Measurements from ENCODE around the gene CHTF18.

CHTF18 gene

DNA sequence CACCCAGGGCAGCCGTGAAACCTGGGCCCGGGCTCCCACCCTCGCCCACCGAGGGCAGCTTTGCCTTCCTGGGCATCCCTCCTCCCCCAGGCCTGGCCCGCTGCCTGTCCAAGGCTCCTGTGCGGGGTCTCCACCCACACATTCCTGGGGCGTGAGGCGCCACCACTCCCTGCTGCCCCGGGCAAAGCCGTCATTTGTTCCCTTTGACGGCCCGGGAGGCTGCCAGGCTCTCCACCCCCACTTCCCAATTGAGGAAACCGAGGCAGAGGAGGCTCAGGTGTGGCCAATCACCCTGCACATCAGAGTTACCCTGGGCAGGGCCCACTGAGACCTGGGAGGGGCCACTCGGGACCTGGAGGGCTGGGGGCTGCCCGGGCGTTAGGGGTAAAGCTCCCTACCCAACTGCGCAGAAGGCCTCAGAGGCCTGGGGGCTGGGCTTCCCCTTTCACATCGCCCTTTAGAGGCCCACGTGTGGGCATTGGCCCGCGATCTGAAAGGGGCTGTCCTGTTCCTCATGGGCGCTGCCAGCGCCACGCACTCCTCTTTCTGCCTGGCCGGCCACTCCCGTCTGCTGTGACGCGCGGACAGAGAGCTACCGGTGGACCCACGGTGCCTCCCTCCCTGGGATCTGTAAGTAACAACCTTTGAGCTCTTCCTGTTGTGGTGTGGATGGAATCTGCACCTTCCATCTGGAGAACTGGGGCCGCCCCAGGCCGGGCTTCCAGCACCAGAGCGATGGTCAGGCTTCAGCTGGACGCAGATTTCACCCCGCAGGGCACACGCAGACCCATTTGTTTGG, 27.7 kb upstream of the CHTF18 start, which contains the start of gene MSLN:
MSLN (plus strand) TSS at position 190 of the 799 bp plus-strand sequence. CDS start 1,947 bp downstream, outside the sequence.
- DNase-seq (ENCODE audit: low read depth): no peak

DNA sequence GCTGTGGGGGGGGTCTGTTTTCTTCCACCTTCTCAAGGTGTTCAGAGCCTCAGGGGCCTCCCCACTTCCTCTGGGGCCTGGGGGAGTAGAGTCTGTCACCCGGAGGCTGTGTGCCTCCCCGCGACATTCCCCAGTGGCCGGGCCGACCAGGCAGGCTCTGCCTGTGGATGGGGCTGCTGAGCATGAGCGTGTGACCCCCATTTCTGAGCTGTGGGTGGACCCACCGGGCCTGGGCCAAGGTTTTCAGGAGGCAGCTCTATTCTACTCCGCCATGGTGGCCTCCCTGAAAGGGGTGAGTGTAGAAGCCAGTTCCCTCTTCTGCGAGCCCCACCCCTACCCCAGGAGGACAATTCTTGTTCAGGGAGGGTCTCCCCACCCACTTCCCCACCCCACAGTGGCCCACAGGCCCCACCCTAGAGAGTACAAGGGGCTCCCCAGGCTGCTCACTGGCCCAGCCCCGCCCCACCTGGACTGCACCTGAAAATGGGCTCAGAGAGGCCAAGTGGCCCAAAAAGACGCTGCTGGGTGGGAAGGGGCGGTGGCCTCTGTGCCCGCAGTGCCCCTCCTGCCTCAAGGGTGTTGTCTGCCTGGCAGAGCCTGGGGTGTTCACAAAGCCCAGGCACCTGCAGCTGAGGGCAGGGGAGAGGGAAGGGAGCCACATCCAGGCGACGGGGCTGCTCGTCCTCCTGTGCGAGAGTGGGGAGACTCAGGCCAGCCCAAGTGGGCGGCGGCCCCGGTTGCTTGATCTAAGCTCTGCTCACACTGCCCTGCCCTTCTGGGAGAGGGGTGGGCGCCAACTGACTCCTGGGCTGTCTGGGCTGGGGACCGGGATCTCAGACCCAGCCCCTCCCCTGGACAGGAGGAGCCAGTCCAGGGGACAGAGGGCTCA, 26.6 kb upstream of the CHTF18 start:
- no peak for DNase-seq (ENCODE audit: low read depth)

DNA sequence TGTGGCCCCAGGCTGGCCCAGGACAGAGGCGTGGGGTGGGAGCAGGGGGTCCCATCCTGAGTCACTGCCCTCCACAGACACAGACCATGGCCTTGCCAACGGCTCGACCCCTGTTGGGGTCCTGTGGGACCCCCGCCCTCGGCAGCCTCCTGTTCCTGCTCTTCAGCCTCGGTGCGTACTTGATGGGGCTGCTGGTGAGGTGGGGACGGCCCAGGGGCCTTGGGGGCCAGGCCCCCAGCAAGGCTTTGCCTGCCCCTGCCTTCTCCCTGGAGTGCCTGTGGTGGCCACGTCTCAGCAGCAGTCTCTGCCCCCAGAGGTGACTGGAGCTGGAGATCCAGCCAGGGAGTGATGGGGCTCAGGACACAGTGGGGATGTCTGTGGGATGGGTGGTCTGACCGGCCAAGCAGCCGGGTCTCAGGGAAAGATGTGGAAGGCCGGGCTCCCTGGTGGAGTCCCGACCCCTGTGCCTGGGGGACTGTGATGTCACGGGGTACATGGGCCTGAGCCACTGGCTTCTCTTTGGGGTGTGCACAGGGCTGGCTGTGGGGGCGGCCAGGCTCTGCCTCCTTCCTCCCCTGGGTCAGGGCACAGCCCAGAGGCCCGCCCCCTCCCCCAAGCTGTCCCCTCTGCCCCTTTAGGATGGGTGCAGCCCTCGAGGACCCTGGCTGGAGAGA, 25.7 kb upstream of the CHTF18 start:
- no peak for DNase-seq (ENCODE audit: low read depth)

DNA sequence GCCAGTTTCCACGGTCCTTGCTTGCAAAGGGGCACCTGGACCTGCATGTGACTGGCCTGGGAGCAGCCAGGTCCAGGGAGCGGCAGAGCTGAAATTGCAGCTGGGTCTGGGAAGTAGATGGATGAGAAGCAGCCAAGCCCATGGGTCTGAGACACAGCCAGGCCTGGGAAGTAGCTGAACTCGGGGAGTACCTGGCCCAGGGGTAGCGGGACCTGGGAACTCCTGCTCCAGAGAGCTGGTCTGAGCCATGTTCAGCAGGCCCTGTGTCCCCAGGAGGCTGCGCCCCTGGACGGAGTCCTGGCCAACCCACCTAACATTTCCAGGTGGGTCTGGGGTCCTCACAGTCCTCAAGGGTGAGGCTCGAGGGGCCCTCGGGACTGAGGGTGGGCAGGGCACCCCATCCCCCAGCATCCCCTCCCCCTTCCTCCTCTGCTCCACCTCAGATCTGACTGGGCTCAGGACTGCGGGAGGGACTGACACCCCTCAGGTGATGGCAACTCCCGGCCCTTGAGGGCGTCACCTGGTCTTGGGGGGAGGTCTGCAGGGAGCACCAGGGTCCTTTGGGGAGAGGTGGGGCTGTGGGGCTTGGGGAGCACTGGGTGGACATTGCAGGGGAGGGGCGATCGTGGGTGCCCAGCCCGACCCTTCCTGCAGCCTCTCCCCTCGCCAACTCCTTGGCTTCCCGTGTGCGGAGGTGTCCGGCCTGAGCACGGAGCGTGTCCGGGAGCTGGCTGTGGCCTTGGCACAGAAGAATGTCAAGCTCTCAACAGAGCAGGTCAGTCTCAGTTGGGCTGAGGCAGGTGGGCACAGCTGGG, 24.8 kb upstream of the CHTF18 start:
- DNase-seq (ENCODE audit: low read depth): no peak

DNA sequence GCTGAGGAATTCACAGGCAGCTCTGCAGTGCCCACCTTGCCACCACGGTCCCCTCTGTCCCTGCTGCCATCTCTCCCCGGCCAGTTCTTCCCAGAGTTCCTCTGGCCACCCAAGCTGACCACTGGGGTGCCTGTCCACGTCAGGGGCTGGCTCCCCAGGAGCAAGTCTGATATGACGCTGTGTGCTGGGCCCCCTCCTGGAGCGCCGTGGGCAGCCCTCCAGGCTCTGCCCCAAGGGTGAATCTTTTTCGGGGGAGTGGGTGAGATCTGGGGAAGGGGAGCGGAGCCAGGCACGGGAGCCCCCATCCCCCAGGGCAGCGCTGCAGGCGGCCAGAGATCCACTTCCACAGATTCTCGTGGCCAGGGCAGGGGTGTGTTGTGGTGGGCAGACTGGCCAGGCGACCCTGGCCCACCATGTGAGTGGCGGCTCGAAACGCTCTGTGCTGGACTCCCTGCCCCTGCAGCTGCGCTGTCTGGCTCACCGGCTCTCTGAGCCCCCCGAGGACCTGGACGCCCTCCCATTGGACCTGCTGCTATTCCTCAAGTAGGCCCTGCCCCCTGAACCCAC, 24.2 kb upstream of the CHTF18 start:
- DNase-seq (ENCODE audit: low read depth): no peak

DNA sequence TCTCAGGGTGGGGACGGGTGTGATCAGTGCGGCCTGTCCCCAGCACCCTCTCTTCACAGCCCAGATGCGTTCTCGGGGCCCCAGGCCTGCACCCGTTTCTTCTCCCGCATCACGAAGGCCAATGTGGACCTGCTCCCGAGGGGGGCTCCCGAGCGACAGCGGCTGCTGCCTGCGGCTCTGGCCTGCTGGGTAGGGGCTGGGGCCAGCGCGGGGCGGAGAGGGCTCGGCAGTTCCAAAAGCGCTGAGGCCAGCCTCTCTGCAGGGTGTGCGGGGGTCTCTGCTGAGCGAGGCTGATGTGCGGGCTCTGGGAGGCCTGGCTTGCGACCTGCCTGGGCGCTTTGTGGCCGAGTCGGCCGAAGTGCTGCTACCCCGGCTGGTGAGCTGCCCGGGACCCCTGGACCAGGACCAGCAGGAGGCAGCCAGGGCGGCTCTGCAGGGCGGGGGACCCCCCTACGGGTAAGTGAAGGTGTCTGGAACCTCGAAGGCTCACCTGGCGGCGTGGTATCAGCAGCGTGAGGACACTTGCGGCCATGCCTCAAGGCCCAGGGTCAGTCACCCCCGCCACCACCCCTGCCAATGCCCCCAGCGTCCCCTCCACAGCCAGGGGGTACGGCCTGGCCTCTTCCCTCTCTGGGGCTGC, 23.5 kb upstream of the CHTF18 start:
- DNase-seq (ENCODE audit: low read depth): no peak

DNA sequence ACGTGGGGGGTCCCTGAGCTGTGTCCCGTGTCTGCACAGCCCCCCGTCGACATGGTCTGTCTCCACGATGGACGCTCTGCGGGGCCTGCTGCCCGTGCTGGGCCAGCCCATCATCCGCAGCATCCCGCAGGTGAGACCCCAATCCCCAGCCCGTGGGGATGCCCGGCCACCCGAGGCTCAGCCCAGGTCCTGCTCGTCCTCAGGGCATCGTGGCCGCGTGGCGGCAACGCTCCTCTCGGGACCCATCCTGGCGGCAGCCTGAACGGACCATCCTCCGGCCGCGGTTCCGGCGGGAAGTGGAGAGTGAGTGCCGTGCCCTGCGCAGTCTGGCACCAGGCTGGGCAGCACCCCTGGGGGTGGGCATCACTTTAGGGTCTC, 22.9 kb upstream of the CHTF18 start:
- no peak for DNase-seq (ENCODE audit: low read depth)

DNA sequence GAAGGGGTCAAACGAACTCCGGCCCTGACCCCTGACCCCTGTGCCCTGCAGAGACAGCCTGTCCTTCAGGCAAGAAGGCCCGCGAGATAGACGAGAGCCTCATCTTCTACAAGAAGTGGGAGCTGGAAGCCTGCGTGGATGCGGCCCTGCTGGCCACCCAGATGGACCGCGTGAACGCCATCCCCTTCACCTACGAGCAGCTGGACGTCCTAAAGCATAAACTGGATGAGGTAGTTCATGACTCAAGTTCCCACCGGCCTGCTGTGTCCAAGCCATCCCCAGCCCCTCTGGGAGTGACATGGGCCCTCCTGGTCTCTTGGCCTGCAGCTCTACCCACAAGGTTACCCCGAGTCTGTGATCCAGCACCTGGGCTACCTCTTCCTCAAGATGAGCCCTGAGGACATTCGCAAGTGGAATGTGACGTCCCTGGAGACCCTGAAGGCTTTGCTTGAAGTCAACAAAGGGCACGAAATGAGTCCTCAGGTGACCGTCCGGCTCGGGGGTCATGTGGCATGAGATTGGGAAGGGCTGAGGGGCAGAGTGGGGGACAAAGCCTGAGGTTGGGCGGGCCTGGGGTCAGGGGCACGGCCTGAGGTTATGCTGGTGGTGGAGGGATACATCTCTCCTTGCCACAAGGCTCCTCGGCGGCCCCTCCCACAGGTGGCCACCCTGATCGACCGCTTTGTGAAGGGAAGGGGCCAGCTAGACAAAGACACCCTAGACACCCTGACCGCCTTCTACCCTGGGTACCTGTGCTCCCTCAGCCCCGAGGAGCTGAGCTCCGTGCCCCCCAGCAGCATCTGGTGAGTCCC, 22.2 kb upstream of the CHTF18 start:
- DNase-seq (ENCODE audit: low read depth): no peak

DNA sequence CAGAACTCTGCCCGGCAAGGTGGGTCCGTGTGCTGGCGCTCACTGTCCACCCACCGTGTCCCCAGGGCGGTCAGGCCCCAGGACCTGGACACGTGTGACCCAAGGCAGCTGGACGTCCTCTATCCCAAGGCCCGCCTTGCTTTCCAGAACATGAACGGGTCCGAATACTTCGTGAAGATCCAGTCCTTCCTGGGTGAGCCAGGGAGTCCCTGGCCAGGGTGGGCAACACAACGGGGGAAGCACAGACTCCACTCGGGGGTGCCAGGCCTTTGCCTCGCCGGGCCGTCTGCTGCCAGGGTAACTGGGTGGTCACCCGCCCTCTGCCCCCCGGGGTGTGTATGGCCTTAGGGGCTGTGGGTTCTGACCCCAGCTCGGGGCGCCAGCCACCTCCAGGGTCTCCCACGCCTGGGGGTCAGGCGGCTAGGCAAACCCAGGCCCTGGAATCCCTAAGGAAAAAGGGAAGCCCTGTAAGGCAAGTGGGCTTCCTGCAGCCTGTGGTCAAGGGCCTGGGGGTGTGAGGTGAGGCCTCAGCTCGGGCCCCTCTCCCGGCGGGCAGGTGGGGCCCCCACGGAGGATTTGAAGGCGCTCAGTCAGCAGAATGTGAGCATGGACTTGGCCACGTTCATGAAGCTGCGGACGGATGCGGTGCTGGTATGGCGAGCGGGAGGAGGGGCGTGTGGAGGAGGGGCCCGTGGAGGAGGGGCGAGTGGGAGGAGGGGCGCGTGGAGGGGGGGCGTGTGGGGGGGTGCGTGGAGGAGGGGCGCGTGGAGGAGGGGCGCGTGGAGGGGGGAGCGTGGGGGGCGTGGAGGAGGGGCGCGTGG, 21.4 kb upstream of the CHTF18 start:
- DNase-seq (ENCODE audit: low read depth): no peak

DNA sequence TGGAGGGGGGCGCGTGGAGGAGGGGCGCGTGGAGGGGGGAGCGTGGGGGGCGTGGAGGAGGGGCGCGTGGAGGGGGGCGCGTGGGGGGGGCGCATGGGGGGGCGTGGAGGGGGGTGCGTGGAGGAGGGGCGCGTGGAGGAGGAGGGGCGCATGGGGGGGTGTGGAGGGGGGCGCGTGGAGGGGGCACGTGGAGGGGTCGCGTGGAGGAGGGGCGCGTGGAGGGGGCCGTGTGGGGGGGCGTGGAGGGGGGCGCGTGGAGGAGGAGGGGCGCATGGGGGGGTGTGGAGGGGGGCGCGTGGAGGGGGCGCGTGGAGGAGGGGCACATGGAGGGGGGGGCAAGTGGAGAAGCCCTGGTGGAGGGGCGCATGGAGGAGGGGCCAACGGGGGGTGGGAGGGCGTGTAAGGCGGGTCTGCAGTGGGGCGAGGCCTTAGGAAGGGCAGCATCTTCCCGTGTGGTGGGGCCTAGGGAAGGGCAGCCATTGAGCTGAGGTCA, 20.6 kb upstream of the CHTF18 start:
- DNase-seq (ENCODE audit: low read depth): no peak

DNA sequence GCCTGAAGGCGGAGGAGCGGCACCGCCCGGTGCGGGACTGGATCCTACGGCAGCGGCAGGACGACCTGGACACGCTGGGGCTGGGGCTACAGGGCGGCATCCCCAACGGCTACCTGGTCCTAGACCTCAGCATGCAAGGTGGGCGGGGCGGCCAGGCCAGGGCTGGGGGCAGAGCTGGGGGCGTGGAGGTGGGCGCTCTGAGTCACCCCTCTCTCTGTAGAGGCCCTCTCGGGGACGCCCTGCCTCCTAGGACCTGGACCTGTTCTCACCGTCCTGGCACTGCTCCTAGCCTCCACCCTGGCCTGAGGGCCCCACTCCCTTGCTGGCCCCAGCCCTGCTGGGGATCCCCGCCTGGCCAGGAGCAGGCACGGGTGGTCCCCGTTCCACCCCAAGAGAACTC, 20.0 kb upstream of the CHTF18 start:
- DNase-seq (ENCODE audit: low read depth): no peak

DNA sequence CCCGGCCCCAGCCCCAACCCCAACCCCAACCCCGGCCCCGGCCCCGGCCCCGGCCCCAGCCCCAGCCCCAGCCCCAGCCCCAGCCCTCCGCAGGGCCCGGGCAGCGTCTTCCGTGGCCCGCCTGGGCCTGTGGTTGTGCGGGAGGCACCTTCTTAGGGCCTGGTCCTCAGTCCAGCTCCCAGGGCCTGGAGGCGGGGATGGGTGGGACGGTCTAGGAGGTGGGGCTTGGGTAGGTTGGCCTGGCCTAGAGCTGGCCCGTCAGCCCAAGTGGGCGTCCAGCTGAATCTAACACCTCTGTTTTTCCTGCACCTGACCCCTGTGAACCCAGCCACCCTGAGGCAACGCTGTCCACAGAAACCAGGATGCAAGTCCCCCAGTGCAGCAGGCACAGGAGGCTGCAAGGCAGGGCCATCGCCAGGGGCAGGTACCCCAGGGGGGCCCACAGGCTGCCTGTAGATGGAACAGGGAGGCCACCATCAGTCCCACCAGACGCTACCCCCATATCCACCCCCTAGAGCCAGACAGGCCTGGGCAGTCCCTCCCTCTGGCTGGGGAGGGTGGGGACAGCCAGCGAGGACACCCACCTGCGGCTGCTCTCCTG, 19.1 kb upstream of the CHTF18 start:
- DNase-seq (ENCODE audit: low read depth): no peak

DNA sequence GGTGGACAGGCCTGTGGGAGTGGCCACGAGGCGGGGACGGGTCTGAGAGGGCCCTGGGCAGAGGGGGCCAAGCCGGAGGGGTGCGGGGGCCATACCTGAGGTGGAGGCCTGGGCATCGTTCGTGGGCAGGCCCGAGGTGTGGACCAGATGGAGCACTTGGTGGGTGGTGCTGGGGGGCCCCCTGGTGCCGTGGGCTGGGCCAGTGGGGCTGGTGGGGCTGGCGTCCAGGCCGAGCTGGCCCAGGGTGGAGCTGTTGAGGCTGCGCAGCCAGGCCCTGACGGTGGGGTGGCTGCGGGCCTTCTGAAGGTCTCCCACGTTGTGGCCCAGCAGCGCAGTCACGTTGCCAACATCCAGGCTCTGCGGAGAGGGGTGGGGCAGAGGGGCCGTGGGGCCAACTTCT, 18.5 kb upstream of the CHTF18 start:
- no peak for DNase-seq (ENCODE audit: low read depth)

DNA sequence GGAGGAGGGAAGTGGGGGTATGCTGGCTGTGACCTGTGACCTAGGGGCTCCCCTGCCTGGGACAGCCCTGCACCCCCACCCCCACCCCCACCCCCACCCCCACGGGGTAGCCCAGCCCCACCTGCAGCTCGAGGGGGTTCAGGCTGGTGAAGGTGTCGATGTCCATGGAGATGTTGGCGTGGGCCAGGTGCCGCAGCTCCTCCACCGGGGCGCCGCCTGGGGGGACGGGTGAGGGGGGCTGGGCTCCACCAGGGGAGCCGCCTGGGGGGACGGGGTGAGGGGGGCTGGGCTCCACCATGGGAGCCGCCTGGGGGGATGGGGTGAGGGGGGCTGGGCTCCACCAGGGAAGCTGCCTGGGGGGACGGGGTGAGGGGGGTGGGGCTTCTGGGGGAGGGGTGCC, 18.0 kb upstream of the CHTF18 start:
- no peak for DNase-seq (ENCODE audit: low read depth)

DNA sequence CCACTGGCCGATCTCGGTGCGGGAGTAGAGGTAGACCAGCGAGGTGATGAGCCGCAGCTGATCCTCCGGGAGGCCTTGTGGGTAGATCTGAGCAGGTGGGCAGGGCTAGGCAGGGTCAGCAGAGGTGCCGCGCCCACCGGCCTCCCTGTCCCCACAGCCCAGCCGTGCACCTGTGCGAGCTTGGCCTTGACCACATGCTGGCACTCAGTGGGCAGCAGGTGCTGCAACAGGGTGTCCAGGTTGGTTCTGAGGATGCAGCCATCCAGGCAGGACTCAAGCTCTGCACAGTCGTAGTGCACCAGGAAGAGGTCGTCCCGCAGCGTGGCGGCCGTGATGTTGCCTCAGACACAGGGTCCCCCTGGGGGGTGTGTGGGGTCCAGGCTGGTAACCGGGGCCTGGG, 15.5 kb upstream of the CHTF18 start:
- DNase-seq (ENCODE audit: low read depth): no peak

DNA sequence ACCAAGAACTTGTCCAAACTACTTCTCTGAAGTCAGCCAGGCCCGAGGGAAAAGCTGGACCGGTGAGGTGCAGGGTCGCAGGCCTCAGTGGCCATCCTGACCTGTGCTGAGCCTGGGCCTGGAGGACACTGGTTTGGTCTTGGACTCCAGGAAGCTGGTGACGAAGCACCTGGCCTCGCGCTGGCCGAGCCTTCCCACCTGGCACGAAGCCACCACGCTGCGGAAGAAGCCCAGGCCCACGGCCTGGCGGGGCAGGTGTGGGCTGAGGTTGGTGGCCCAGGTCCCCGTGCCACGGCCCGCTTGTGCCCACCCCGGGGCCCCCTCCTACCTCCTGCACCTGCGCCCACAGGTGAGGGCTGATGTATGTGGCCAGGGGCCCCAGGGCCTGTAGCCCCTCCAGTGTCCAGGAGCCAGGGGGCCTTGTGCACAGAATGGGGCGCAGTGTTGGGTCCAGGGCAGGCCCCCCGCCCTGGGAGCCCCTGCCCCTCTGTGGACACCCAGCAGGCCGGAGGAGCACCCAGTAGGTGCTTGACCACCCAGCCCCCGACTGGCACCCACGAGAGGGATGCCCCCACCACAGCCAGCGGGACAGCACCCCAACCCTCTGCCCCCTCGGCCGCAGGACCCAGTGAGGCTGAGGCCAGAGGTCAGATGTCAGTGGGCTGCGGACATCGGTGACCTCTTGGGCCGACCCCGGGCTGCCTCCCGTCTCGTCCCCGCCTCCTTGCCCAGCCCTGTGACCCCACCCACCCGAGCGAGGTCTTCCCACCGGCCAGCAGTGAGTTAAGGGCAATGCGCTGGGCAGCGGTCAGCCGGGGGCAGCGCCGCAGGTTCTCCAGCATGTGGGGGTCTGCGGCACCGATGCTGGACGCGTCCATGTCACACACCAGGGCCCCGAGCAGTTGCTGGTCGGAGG, 14.1 kb upstream of the CHTF18 start:
- no peak for DNase-seq (ENCODE audit: low read depth)

DNA sequence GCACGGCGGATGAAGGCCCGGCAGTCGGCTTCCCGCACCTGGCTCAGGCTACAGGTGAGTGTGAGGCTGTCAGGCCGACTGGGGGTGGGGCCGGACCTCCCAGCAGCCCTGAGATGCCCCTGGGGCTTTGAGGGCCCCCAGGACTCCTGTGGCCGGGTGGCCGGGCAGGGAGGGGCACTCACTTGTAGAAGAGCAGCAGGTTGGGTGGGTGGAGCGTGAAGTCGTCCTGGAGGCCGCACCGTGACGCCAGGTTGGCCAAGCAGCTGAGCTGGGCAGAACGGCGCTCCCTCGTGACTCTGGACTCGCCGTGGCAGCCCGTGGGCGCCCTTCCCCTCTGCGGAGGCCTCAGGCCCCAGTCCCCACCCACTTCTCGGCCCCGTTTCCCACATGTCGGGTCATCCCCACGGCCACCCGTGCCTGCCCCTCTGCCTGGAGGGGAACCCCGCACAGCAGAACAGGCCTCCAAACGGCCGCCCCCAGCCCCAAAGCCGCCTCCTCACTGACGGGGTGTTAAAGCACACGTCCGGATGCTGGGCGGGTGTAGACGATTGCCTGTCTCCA, 13.1 kb upstream of the CHTF18 start:
- no peak for DNase-seq (ENCODE audit: low read depth)

Data from activated T-cell treated with anti-CD3 and anti-CD28 coated beads for 1 hour (primary cell).